K562 (cell line): ENCODE data around the gene NTRK1. TPM values are rescaled to one million over a fixed set of nuclear protein-coding genes. Genes with fewer than 3 reads are reported as not detected.
A peak's percentile ranks its signal among the peaks of the same experiment; 100 is the strongest.

Experiments
- CBFA2T3 ChIP-seq: fragments of 450-650 bp; IDR thresholded peaks from 2 replicates; pipeline ENCODE4 v1.6.1; 2017
- CHD1 ChIP-seq: fragments of 200-600 bp; sonication (generic); IDR thresholded peaks from one replicate; pipeline ENCODE4 v1.6.1; 2012; ENCODE audit warnings: mild to moderate bottlenecking, moderate library complexity, low read length, inconsistent platforms
- ESRRB ChIP-seq: fragments of 250-450 bp; sonication (Bioruptor Pico); IDR thresholded peaks from 2 replicates; pipeline ENCODE4 v1.5.0; 2020; ENCODE audit warnings: mild to moderate bottlenecking, moderate library complexity, borderline replicate concordance
- ETS2 ChIP-seq: IDR thresholded peaks from 2 replicates; pipeline ENCODE4 v1.6.1; 2016; ENCODE audit warnings: borderline replicate concordance, missing genetic modification characterization, mild to moderate bottlenecking, moderate library complexity, missing compliant biosample characterization; ENCODE audit not compliant: poor library complexity, severe bottlenecking
- JUND ChIP-seq, 2 experiments: IDR thresholded peaks; 2 replicates in 1 of 2; 3 replicates in 1 of 2; pipeline ENCODE4 v1.6.1; 2011; ENCODE audit warnings: borderline replicate concordance in 2 of 2, low read depth in 2 of 2, low read length in 2 of 2, improper control_type of control experiment in 1 of 2, missing biosample characterization in 1 of 2, missing genetic modification characterization in 1 of 2, missing genetic modification reagents in 1 of 2
- LARP7 ChIP-seq: fragments of 450-650 bp; IDR thresholded peaks from 2 replicates; pipeline ENCODE4 v1.6.1; 2016
- MECOM ChIP-seq: fragments of 250-450 bp; sonication (Bioruptor Pico); IDR thresholded peaks from 2 replicates; pipeline ENCODE4 v1.8.0; 2022; ENCODE audit warnings: inconsistent platforms
- PHB2 ChIP-seq: fragments of 450-650 bp; IDR thresholded peaks from 2 replicates; pipeline ENCODE4 v1.6.1; 2017; ENCODE audit warnings: low read depth
- POLR2H ChIP-seq: IDR thresholded peaks from 2 replicates; pipeline ENCODE4 v1.6.1; 2016; ENCODE audit warnings: missing genetic modification characterization, low read depth, mild to moderate bottlenecking, control low read depth, missing compliant biosample characterization, moderate library complexity
- RHOXF2B ChIP-seq: fragments of 250-450 bp; sonication (Bioruptor Pico); conservative IDR thresholded peaks from 2 replicates; pipeline ENCODE4 v1.5.1; 2021
- VEZF1 ChIP-seq: fragments of 200-800 bp; sonication (Bioruptor generic); IDR thresholded peaks from 2 replicates; pipeline ENCODE4 v1.6.1; 2017; ENCODE audit warnings: missing genetic modification characterization, missing compliant biosample characterization
- WHSC1 ChIP-seq: IDR thresholded peaks from one replicate; pipeline ENCODE4 v1.6.1; 2012; ENCODE audit warnings: low read length, control low read depth, inconsistent platforms
- ZBTB5 ChIP-seq: fragments of 450-650 bp; IDR thresholded peaks from 2 replicates; pipeline ENCODE4 v1.6.1; 2017; ENCODE audit warnings: antibody characterized with exemption
- ZNF507 ChIP-seq: conservative IDR thresholded peaks from 2 replicates; pipeline ENCODE4 v1.6.1; 2017; ENCODE audit warnings: missing genetic modification characterization, missing compliant biosample characterization
- ZNF512 ChIP-seq: IDR thresholded peaks from 2 replicates; pipeline ENCODE4 v1.6.1; 2016; ENCODE audit warnings: missing genetic modification characterization, missing compliant biosample characterization
- polyA plus RNA-seq, 8 experiments: library from polyadenylated mRNA; depleted of rRNA in 4 of 8; stranded (reverse) in 5 of 8; unstranded in 3 of 8; fragments of >200 nt; fragmentation: Nextera tagmentation in 2 of 8; fragmentation: Illumina TruSeq in 1 of 8; extraction: Ambion mirVana in 2 of 8; extraction: Trizol in 1 of 8; gene quantifications; 2 replicates each; pipeline versions ENCODE4 v1.2.1 to v1.2.3, GENCODE V29; 2011 to 2014; ENCODE audit warnings: inconsistent platforms in 1 of 8, missing spikeins in 1 of 8
- total RNA-seq, 7 experiments: library from RNA; depleted of rRNA in 6 of 7; stranded (reverse); fragments of >200 nt in 6 of 7; fragmentation: Illumina TruSeq in 2 of 7; extraction: Trizol in 2 of 7; gene quantifications; 2 replicates each; pipeline versions ENCODE4 v1.2.1 to v1.2.3, GENCODE V29; 2011 to 2021; ENCODE audit warnings: low replicate concordance in 1 of 7
- TF ChIP-seq, protein P1 (sequence below): fragments of 250-450 bp; sonication (Bioruptor Pico); IDR thresholded peaks from 2 replicates; pipeline ENCODE4 v1.4.0; 2020

Gene NTRK1
- total and polyA plus RNA-seq, 9 of the 15 experiments (the other 6 are each of a cell fraction or from before 2014, with no cell fraction given): 0.46 to 30.0 (median 7.9) TPM

GRCh38 chr1:156813750-156814570, 46.7 kb upstream of the NTRK1 start (continued):
- TF ChIP-seq, protein P1, sequence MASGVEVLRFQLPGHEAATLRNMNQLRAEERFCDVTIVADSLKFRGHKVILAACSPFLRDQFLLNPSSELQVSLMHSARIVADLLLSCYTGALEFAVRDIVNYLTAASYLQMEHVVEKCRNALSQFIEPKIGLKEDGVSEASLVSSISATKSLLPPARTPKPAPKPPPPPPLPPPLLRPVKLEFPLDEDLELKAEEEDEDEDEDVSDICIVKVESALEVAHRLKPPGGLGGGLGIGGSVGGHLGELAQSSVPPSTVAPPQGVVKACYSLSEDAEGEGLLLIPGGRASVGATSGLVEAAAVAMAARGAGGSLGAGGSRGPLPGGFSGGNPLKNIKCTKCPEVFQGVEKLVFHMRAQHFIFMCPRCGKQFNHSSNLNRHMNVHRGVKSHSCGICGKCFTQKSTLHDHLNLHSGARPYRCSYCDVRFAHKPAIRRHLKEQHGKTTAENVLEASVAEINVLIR (CRISPR knock-in tag): no peak; the same call in 1 of the 2 replicates
- no peak for TF ChIP-seq RHOXF2B (CRISPR knock-in tag)
- no peak for TF ChIP-seq ZNF507 (tag)
- no peak for TF ChIP-seq MECOM
- peak; percentile 40 for TF ChIP-seq CHD1
- peak; percentile 53 for TF ChIP-seq VEZF1 (CRISPR knock-in tag)
- peak; percentile 21; the same call in 1 of the 2 replicates for TF ChIP-seq CBFA2T3
- no peak for TF ChIP-seq LARP7
- TF ChIP-seq ZBTB5: no peak
- no peak for TF ChIP-seq ZNF512 (tag)
- no peak for TF ChIP-seq ESRRB (CRISPR knock-in tag)
- no peak for TF ChIP-seq POLR2H
- no peak for TF ChIP-seq PHB2
- TF ChIP-seq JUND (IDR thresholded peaks at IDR 0.05; ENCODE audit: borderline replicate concordance, low read depth, low read length): peak; percentile 41
- TF ChIP-seq JUND (tag; IDR thresholded peaks at IDR 0.05; ENCODE audit: borderline replicate concordance, low read depth, low read length): no peak; the same call in 2 of the 3 replicates
- no peak for TF ChIP-seq WHSC1
- TF ChIP-seq ETS2 (tag): no peak
